ENCODE measurements around the gene ACTN1.
A peak's percentile ranks its signal among the peaks of the same experiment; 100 is the strongest.

ACTN1 gene

GRCh38 chr14:68891851-68892660, 87.0 kb downstream of the ACTN1 start:
- no peaks in the 10 kb centered on the region for H3K4me1 Mint-ChIP-seq
- H3K27ac Mint-ChIP-seq, result no peak overlapping the region
- CTCF ChIA-PET, result no interaction called here
- no peak overlapping the region for H3K4me3 Mint-ChIP-seq
- peaks cover 16% of the 10 kb centered on the region for H3K36me3 Mint-ChIP-seq
- DNase-seq, result no peak
- no peaks in the 10 kb centered on the region for H3K27me3 Mint-ChIP-seq
- no peaks in the 10 kb centered on the region for H3K9me3 Mint-ChIP-seq

GRCh38 chr14:68890173-68890931, 88.8 kb downstream of the ACTN1 start:
- H3K36me3 Mint-ChIP-seq, result peaks cover 16% of the 10 kb centered on the region
- CTCF ChIA-PET, result no interaction called here
- no peak overlapping the region for H3K4me3 Mint-ChIP-seq

GRCh38 chr14:68888883-68889282, 90.2 kb downstream of the ACTN1 start:
- Mint-ChIP-seq H3K4me3 (no peak overlapping the region), H3K9me3 (no peaks in the 10 kb centered on the region), H3K4me1 (no peaks in the 10 kb centered on the region), H3K27me3 (no peaks in the 10 kb centered on the region), H3K36me3 (peaks cover 21% of the 10 kb centered on the region), H3K27ac (no peak overlapping the region)
- CTCF ChIA-PET, result interaction anchor here (0.6 kb wide), 1 partner anchor 945 kb away, joined by 3 read pairs; no protein-coding TSS in a partner anchor
- DNase-seq, result no peak

More at GRCh38 chr14:68890173-68890931, 88.8 kb downstream of the ACTN1 start:
- H3K27ac Mint-ChIP-seq, result no peak overlapping the region
- H3K27me3 Mint-ChIP-seq, result no peaks in the 10 kb centered on the region
- no peaks in the 10 kb centered on the region for H3K9me3 Mint-ChIP-seq
- DNase-seq, result no peak
- no peaks in the 10 kb centered on the region for H3K4me1 Mint-ChIP-seq

GRCh38 chr14:68888025-68888850, 90.9 kb downstream of the ACTN1 start:
- H3K27ac Mint-ChIP-seq, result no peak overlapping the region
- peaks cover 21% of the 10 kb centered on the region for H3K36me3 Mint-ChIP-seq
- H3K4me1 Mint-ChIP-seq, result no peaks in the 10 kb centered on the region
- no peaks in the 10 kb centered on the region for H3K9me3 Mint-ChIP-seq
- no peaks in the 10 kb centered on the region for H3K27me3 Mint-ChIP-seq
- no peak overlapping the region for H3K4me3 Mint-ChIP-seq
- CTCF ChIA-PET, result interaction anchor here (0.6 kb wide), 1 partner anchor 944 kb away, joined by 3 read pairs; no protein-coding TSS in a partner anchor
- DNase-seq, result no peak

GRCh38 chr14:68886109-68886434, 93.0 kb downstream of the ACTN1 start:
- no peak for DNase-seq
- H3K4me1 Mint-ChIP-seq, result no peaks in the 10 kb centered on the region
- no peaks in the 10 kb centered on the region for H3K27me3 Mint-ChIP-seq
- CTCF ChIA-PET, result no interaction called here
- no peaks in the 10 kb centered on the region for H3K9me3 Mint-ChIP-seq
- H3K27ac Mint-ChIP-seq, result no peak overlapping the region
- no peak overlapping the region for H3K4me3 Mint-ChIP-seq
- peaks cover 30% of the 10 kb centered on the region for H3K36me3 Mint-ChIP-seq

- H3K4me1 Mint-ChIP-seq, result no peaks in the 10 kb centered on the region
- H3K27me3 Mint-ChIP-seq, result no peaks in the 10 kb centered on the region
- DNase-seq, result no peak
- H3K27ac Mint-ChIP-seq, result no peak overlapping the region
- no peak overlapping the region for H3K4me3 Mint-ChIP-seq
- H3K36me3 Mint-ChIP-seq, result peaks cover 29% of the 10 kb centered on the region
- H3K9me3 Mint-ChIP-seq, result no peaks in the 10 kb centered on the region
- CTCF ChIA-PET, result no interaction called here
Measured at GRCh38 chr14:68885226-68886108, 93.6 kb downstream of the ACTN1 start.

- no peak overlapping the region for H3K4me3 Mint-ChIP-seq
- no peaks in the 10 kb centered on the region for H3K9me3 Mint-ChIP-seq
- peaks cover 28% of the 10 kb centered on the region for H3K36me3 Mint-ChIP-seq
- CTCF ChIA-PET, result no interaction called here
- DNase-seq, result no peak
- H3K27me3 Mint-ChIP-seq, result no peaks in the 10 kb centered on the region
- peak overlapping the region; percentile 24 for H3K27ac Mint-ChIP-seq
- no peaks in the 10 kb centered on the region for H3K4me1 Mint-ChIP-seq
Measured at GRCh38 chr14:68884031-68885030, 94.8 kb downstream of the ACTN1 start.

- Mint-ChIP-seq H3K9me3 (no peaks in the 10 kb centered on the region), H3K27me3 (no peaks in the 10 kb centered on the region), H3K27ac (no peak overlapping the region), H3K4me1 (no peaks in the 10 kb centered on the region), H3K4me3 (no peak overlapping the region), H3K36me3 (peaks cover 24% of the 10 kb centered on the region)
- no peak for DNase-seq
- CTCF ChIA-PET, result no interaction called here
Measured at GRCh38 chr14:68882235-68882634, 96.9 kb downstream of the ACTN1 start.

GRCh38 chr14:68881396-68881795, 97.7 kb downstream of the ACTN1 start:
- CTCF ChIA-PET, result no interaction called here
- Mint-ChIP-seq H3K4me1 (no peaks in the 10 kb centered on the region), H3K9me3 (no peaks in the 10 kb centered on the region), H3K27ac (no peak overlapping the region), H3K27me3 (no peaks in the 10 kb centered on the region), H3K4me3 (no peak overlapping the region), H3K36me3 (peaks cover 24% of the 10 kb centered on the region)
- DNase-seq, result no peak

GRCh38 chr14:68880581-68881105, 98.5 kb downstream of the ACTN1 start:
- DNase-seq, result no peak
- Mint-ChIP-seq H3K4me3 (no peak overlapping the region), H3K4me1 (no peaks in the 10 kb centered on the region), H3K27me3 (no peaks in the 10 kb centered on the region), H3K9me3 (no peaks in the 10 kb centered on the region), H3K36me3 (peaks cover 27% of the 10 kb centered on the region), H3K27ac (no peak overlapping the region)
- CTCF ChIA-PET, result no interaction called here

- CTCF ChIA-PET, result no interaction called here
- no peak for DNase-seq
- Mint-ChIP-seq H3K4me1 (no peaks in the 10 kb centered on the region), H3K36me3 (peaks cover 30% of the 10 kb centered on the region), H3K27ac (peak overlapping the region; percentile 2), H3K27me3 (no peaks in the 10 kb centered on the region), H3K4me3 (no peak overlapping the region), H3K9me3 (no peaks in the 10 kb centered on the region)
Measured at GRCh38 chr14:68879841-68880575, 99.1 kb downstream of the ACTN1 start.

- CTCF ChIA-PET, result no interaction called here
- Mint-ChIP-seq H3K4me1 (no peaks in the 10 kb centered on the region), H3K27ac (no peak overlapping the region), H3K36me3 (peaks cover 29% of the 10 kb centered on the region), H3K27me3 (no peaks in the 10 kb centered on the region), H3K4me3 (no peak overlapping the region), H3K9me3 (no peaks in the 10 kb centered on the region)
- no peak for DNase-seq
Measured at GRCh38 chr14:68879321-68879781, 99.8 kb downstream of the ACTN1 start.
